HEK293T (cell line): Measurements from ENCODE around the gene PARVB.

Source experiments
- BHLHE40 ChIP-seq: fragments of 450-650 bp; IDR thresholded peaks from 2 replicates; pipeline ENCODE4 v1.6.1; 2016; ENCODE audit warnings: mild to moderate bottlenecking, moderate library complexity, borderline replicate concordance
- ELF4 ChIP-seq: fragments of 450-650 bp; IDR thresholded peaks from 2 replicates; pipeline ENCODE4 v1.6.1; 2017; ENCODE audit warnings: antibody characterized with exemption
- FOXA1 ChIP-seq: fragments of 450-650 bp; IDR thresholded peaks from 2 replicates; pipeline ENCODE4 v1.6.1; 2016; ENCODE audit warnings: mild to moderate bottlenecking
- FOXM1 ChIP-seq: fragments of 450-650 bp; IDR thresholded peaks from 2 replicates; pipeline ENCODE4 v1.6.1; 2017; ENCODE audit warnings: mild to moderate bottlenecking, borderline replicate concordance
- SP1 ChIP-seq: fragments of 450-650 bp; IDR thresholded peaks from 2 replicates; pipeline ENCODE4 v1.6.1; 2017
- SUZ12 ChIP-seq: fragments of 450-650 bp; IDR thresholded peaks from 2 replicates; pipeline ENCODE4 v1.6.1; 2016; ENCODE audit warnings: mild to moderate bottlenecking
- TARDBP ChIP-seq: fragments of 450-650 bp; IDR thresholded peaks from 2 replicates; pipeline ENCODE4 v1.6.1; 2016
- ZNF384 ChIP-seq: fragments of 450-650 bp; IDR thresholded peaks from 2 replicates; pipeline ENCODE4 v1.6.1; 2016
- TF ChIP-seq, protein P1 (sequence below): fragments of 450-650 bp; IDR thresholded peaks from 2 replicates; pipeline ENCODE4 v1.6.1; 2016

- TF ChIP-seq SUZ12 (no peak), TARDBP (no peak), ELF4 (no peak), FOXM1 (no peak), ZNF384 (no peak), FOXA1 (no peak), BHLHE40 (no peak), SP1 (no peak)
- TF ChIP-seq, protein P1, sequence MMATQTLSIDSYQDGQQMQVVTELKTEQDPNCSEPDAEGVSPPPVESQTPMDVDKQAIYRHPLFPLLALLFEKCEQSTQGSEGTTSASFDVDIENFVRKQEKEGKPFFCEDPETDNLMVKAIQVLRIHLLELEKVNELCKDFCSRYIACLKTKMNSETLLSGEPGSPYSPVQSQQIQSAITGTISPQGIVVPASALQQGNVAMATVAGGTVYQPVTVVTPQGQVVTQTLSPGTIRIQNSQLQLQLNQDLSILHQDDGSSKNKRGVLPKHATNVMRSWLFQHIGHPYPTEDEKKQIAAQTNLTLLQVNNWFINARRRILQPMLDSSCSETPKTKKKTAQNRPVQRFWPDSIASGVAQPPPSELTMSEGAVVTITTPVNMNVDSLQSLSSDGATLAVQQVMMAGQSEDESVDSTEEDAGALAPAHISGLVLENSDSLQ: no peak
Observed at GRCh38 chr22:44142421-44143104, 118.5 kb downstream of the PARVB start.
